Measurements from ENCODE around the gene TMOD2.
A peak's percentile ranks its signal among the peaks of the same experiment; 100 is the strongest.

The TMOD2 gene

DNA sequence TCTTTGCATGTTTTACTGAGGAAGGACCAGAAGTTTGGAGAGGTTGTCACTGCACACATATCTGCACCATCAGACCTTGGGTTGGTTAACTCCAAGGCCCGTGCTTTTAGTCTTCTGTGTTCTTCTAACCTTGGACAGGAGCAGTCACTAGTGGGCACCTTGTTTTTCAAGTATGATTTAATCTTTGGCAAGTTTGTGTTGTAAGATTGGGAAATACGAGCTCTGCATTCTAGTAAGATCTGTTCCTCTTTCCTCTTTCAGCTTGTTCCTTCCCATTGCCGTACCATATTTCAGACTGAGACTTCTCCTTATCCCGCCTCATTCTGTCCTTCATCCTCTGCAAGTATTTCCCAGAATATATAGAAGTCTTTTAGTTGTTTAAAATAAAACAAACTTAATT is 5.1 kb downstream of the TMOD2 start:
- Histone ChIP-seq H3K36me3 (ENCODE audit: low read depth) (no peaks in the 10 kb centered on the region), H3K4me3 (ENCODE audit: severe bottlenecking) (no peak overlapping the region), H3K27me3 (ENCODE audit: insufficient read depth, poor library complexity, severe bottlenecking) (no peaks in the 10 kb centered on the region), H3K9me3 (ENCODE audit: severe bottlenecking) (no peaks in the 10 kb centered on the region), H3K4me1 (ENCODE audit: insufficient read depth, poor library complexity, severe bottlenecking) (no peaks in the 10 kb centered on the region), H3K27ac (ENCODE audit: poor library complexity, severe bottlenecking) (no peak overlapping the region)
- DNase-seq (ENCODE audit: low spot score) (no peak), ATAC-seq (ENCODE audit: low read depth) (no peak)
- TF ChIP-seq, protein P1, sequence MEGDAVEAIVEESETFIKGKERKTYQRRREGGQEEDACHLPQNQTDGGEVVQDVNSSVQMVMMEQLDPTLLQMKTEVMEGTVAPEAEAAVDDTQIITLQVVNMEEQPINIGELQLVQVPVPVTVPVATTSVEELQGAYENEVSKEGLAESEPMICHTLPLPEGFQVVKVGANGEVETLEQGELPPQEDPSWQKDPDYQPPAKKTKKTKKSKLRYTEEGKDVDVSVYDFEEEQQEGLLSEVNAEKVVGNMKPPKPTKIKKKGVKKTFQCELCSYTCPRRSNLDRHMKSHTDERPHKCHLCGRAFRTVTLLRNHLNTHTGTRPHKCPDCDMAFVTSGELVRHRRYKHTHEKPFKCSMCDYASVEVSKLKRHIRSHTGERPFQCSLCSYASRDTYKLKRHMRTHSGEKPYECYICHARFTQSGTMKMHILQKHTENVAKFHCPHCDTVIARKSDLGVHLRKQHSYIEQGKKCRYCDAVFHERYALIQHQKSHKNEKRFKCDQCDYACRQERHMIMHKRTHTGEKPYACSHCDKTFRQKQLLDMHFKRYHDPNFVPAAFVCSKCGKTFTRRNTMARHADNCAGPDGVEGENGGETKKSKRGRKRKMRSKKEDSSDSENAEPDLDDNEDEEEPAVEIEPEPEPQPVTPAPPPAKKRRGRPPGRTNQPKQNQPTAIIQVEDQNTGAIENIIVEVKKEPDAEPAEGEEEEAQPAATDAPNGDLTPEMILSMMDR (IDR thresholded peaks at IDR 0.05; ENCODE audit: poor library complexity, severe bottlenecking): no peak

DNA sequence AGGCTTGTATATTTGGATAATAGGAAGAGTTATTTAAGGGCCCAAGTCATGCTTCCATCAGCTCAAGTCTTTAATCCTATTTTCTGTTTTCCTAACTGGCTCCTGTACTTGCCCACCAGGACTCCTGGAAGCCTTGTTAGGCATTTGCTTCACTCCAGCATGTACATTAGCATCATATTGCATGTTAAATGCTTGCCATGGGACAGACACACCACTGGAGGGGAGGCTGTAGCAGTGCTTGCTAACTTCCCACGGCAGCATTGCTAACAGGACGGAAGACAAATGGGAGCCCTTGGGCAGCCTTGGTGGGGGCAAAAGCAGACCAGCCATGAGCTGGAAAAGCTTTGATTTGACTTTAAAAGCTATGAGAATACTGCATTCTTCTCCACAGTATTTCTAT is 6.1 kb downstream of the TMOD2 start:
- Histone ChIP-seq H3K36me3 (ENCODE audit: low read depth) (no peaks in the 10 kb centered on the region), H3K27ac (ENCODE audit: poor library complexity, severe bottlenecking) (no peak overlapping the region), H3K9me3 (ENCODE audit: severe bottlenecking) (no peaks in the 10 kb centered on the region), H3K4me3 (ENCODE audit: severe bottlenecking) (no peak overlapping the region), H3K4me1 (ENCODE audit: insufficient read depth, poor library complexity, severe bottlenecking) (no peaks in the 10 kb centered on the region), H3K27me3 (ENCODE audit: insufficient read depth, poor library complexity, severe bottlenecking) (no peaks in the 10 kb centered on the region)
- ATAC-seq (ENCODE audit: low read depth) (no peak), DNase-seq (ENCODE audit: low spot score) (no peak)
- TF ChIP-seq, protein P1 (IDR thresholded peaks at IDR 0.05; ENCODE audit: poor library complexity, severe bottlenecking): no peak

DNA sequence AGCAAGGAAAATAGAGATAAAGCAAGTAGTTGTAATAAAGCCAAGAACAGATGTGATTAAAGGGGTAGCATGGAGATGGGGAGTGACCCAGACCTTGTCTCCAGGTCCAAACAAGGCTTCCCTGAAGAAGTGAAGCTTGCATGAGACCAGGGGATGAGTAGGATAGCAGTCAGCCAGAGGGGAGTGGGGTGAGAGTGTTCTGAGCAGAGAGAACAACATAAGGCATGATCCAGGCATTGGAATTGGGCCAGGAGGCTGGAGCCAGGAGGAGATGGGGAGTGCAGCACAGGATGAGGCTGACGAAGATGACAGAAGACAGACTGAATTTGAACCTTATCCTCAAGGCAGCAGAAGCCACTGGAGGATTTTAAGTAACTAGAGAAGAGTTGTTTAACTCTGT is 7.2 kb downstream of the TMOD2 start:
- 0 out of 3 replicates have a peak, but pooled peaks have one; percentile 38 for ATAC-seq (ENCODE audit: low read depth)
- no peaks in the 10 kb centered on the region for H3K4me1 ChIP-seq (ENCODE audit: insufficient read depth, poor library complexity, severe bottlenecking)
- H3K4me3 ChIP-seq (ENCODE audit: severe bottlenecking): no peak overlapping the region
- no peaks in the 10 kb centered on the region for H3K27me3 ChIP-seq (ENCODE audit: insufficient read depth, poor library complexity, severe bottlenecking)
- no peaks in the 10 kb centered on the region for H3K9me3 ChIP-seq (ENCODE audit: severe bottlenecking)
- TF ChIP-seq, protein P1 (IDR thresholded peaks at IDR 0.05; ENCODE audit: poor library complexity, severe bottlenecking): no peak
- H3K27ac ChIP-seq (ENCODE audit: poor library complexity, severe bottlenecking): no peak overlapping the region
- no peaks in the 10 kb centered on the region for H3K36me3 ChIP-seq (ENCODE audit: low read depth)
- no peak for DNase-seq (ENCODE audit: low spot score)

DNA sequence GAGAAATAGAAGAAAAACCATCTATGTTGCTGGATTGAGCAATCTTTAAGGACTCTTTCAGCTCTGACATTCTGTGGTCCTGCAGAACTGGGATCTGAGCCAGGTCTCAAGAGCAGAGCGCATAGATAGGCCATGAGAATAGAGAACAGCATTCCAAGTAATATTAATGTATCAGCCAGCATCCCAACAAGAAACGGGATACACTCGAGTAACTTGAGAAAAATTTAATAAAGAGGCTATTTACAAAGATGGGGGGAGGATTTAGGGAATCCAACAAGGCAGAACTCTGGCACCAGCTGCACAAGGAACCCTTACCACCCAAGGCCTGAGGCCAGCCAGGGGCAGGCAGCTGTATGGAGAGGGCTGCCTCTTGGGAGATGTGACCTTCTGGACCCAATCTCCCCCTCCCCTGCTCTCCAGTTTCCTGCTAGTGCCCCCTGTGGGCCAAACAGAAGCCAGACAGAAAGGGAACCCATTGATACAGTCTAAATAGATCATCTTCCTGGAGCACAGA is 8.2 kb downstream of the TMOD2 start:
- no peaks in the 10 kb centered on the region for H3K9me3 ChIP-seq (ENCODE audit: severe bottlenecking)
- DNase-seq (ENCODE audit: low spot score): no peak
- no peaks in the 10 kb centered on the region for H3K4me1 ChIP-seq (ENCODE audit: insufficient read depth, poor library complexity, severe bottlenecking)
- no peak overlapping the region for H3K27ac ChIP-seq (ENCODE audit: poor library complexity, severe bottlenecking)
- ATAC-seq (ENCODE audit: low read depth): peak; percentile 59; the same call in 2 of the 3 replicates
- no peaks in the 10 kb centered on the region for H3K27me3 ChIP-seq (ENCODE audit: insufficient read depth, poor library complexity, severe bottlenecking)
- H3K36me3 ChIP-seq (ENCODE audit: low read depth): no peaks in the 10 kb centered on the region
- TF ChIP-seq, protein P1 (IDR thresholded peaks at IDR 0.05; ENCODE audit: poor library complexity, severe bottlenecking): no peak
- H3K4me3 ChIP-seq (ENCODE audit: severe bottlenecking): no peak overlapping the region

DNA sequence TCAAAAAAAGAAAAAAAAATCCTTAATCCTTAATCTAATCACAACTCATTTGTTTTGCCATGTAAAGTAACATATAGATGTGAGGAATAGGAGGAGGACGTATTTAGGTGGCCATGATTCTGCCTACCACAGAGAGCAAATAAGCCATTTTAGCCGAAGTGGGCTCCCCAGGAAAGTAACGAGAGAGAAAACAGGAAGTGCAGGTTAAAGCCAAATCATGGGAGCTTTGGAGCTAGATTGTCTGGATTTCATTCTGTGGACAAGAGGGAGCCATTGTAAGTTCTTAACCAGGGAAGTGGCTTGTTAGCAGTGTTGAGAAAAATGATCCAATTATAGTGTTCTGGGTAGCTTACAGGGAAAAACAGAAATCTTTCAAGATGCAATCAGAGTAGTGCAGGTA is 9.4 kb downstream of the TMOD2 start:
- Histone ChIP-seq H3K4me3 (ENCODE audit: severe bottlenecking) (no peak overlapping the region), H3K4me1 (ENCODE audit: insufficient read depth, poor library complexity, severe bottlenecking) (no peaks in the 10 kb centered on the region), H3K27me3 (ENCODE audit: insufficient read depth, poor library complexity, severe bottlenecking) (no peaks in the 10 kb centered on the region), H3K36me3 (ENCODE audit: low read depth) (no peaks in the 10 kb centered on the region), H3K27ac (ENCODE audit: poor library complexity, severe bottlenecking) (no peak overlapping the region), H3K9me3 (ENCODE audit: severe bottlenecking) (no peaks in the 10 kb centered on the region)
- no peak for DNase-seq (ENCODE audit: low spot score)
- TF ChIP-seq, protein P1 (IDR thresholded peaks at IDR 0.05; ENCODE audit: poor library complexity, severe bottlenecking): no peak
- no peak for ATAC-seq (ENCODE audit: low read depth)
